Adipose tissue (tissue), 3 donors: ENCODE data around the gene TNFAIP1. TPM values are rescaled to one million over a fixed set of nuclear protein-coding genes. Genes with fewer than 3 reads are reported as not detected.

Experiments used
- H3K27ac ChIP-seq: one replicate; pipeline ENCODE4 v1.5.1; 2013; ENCODE audit warnings: low read depth, low read length
- WGBS, 3 donors: extraction: QIAGEN DNeasy Blood & Tissue Kit; methylation state at CpG; one replicate each; pipeline ENCODE4 v1.1.7; 2013; 5-methylcytosine and 5-hydroxymethylcytosine counted together
- polyA plus RNA-seq, 3 donors: library from polyadenylated mRNA; stranded (reverse); fragments of 200-250 nt; gene quantifications; one replicate each; pipeline ENCODE4 v1.2.3, GENCODE V29; 2013
- donor health status: healthy with polysubstance abuse.
- donor health status: Bipolar disorder and iron deficiency.
- donor health status: healthy.

Gene TNFAIP1
- polyA plus RNA-seq, 3 donors, result 18.1 to 38.0 (median 22.9) TPM

GRCh38 chr17:28340374-28340773 is 4.8 kb downstream of the TNFAIP1 start:
- 88 to 93% (median 93%) methylated on average over 6 of the region's 6 CpGs for WGBS, 3 donors
- no peak overlapping the region for H3K27ac ChIP-seq

DNA sequence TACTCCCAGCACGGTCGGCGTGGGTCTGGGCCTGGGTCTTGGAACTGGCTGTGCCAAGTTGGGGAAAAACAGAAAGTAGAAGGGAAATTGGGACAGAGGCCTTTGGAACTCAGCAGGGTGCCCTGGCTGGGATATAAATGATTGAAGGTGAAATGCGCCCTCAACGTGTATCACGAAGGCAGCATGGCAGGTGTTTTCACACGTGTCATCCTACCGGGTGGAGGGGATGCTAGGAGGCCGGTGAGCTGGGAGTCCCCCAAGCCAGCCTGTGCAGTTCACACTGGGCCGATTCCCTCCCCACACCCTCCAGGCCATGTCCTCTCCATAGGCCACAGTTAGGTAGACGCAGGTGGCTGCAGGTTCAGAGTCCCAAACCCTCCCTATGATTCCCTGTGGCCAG is 6.0 kb downstream of the TNFAIP1 start:
- 85 to 91% (median 88%) methylated on average over 11 of the region's 11 CpGs for WGBS, 3 donors
- H3K27ac ChIP-seq, result no peak overlapping the region

GRCh38 chr17:28342313-28342712 is 6.8 kb downstream of the TNFAIP1 start:
- WGBS, 3 donors, result 89 to 93% (median 92%) methylated on average over 14 of the region's 14 CpGs
- H3K27ac ChIP-seq, result no peak overlapping the region

DNA sequence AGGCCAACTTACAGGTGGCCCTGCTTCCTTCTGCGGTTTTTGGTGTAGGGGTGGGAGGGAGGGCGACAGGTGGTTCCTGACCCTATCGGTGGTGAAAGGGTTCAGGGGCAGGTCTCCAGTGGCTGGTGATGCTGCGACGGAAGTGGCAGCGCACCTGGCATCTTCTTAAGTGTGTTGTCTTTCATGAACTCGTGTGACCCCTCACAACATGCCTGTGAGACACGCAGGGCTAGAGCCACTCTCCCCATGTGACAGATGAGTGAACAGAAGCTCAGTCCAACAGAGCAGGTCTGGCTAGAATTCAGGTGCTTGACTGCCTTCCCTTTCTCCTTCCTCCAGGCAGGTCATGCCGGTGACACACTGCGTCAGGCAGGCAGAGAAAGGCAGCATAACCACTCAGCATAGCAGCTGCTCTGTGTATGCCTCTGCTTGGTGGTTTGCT is 8.0 kb downstream of the TNFAIP1 start:
- WGBS, 3 donors, result 76 to 80% (median 79%) methylated on average over 10 of the region's 10 CpGs
- H3K27ac ChIP-seq, result no peak overlapping the region

DNA sequence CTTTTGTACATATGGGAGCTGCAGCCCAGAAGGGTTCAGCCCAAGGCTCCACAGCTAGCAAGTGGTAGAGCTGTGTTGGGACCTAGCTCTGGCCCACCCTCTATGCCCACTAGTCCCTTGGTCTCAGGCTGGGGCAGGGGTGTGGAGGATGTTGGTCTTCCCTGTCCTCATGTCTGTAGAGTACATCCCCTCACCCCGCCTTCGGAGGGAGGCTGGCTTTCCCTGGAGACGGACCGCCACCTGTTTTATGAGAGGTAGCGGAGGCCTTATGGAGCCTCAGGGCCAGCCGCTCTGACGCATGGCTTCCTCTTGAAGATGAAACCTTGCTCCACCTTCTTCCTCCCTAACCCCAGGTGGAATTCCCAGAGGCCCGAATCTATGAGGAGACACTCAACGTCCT is 8.4 kb downstream of the TNFAIP1 start:
- 82 to 93% (median 86%) methylated on average over 9 of the region's 9 CpGs for WGBS, 3 donors
- H3K27ac ChIP-seq, result no peak overlapping the region

GRCh38 chr17:28344435-28344901 is 8.9 kb downstream of the TNFAIP1 start:
- H3K27ac ChIP-seq, result no peak overlapping the region
- 85 to 92% (median 91%) methylated on average over 19 of the region's 19 CpGs for WGBS, 3 donors

DNA sequence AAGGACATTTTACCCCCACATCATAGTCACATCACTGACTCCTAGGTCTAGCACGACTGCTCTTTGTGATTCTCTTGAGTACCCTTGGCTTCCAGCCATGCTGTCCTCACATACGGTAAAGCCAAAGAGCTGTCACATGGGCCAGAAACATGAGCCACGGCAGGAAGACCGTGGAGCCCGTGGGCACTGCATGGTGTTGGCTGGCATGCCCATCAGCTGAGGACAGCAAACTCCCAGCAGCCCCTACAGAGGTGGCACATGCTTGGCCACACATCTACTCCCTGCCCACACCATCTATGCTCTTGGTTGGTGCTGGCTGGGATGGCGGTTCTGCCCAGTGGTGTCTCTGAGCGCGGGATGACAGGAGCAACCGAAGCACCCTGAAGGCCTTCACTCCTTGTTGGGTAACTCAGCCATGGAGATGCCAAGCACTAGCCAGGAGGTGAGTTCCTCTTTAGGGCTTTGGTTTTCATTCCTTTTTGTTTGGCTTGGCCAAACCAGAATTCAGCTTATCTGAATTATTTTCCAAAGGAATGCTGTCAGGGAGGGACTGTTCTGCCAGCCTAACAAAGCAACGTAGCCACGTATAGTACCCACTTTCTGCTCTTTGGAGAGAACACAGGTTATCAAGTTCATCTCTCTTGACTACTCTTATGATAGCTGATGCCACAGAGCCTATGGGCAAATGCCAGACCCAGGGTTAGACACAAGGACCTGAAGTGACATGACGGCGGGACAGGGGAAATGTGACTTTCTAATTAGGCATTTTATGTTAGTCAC is 10.0 kb downstream of the TNFAIP1 start:
- no peak overlapping the region for H3K27ac ChIP-seq

GRCh38 chr17:28346199-28346580 is 10.6 kb downstream of the TNFAIP1 start:
- no peak overlapping the region for H3K27ac ChIP-seq
- WGBS, 3 donors, result 19 to 87% (median 83%) methylated on average over 2 of the region's 2 CpGs

More for the DNA sequence above, 10.0 kb downstream of the TNFAIP1 start:
- WGBS, 3 donors, result 28 to 73% (median 67%) methylated on average over 13 of the region's 13 CpGs

DNA sequence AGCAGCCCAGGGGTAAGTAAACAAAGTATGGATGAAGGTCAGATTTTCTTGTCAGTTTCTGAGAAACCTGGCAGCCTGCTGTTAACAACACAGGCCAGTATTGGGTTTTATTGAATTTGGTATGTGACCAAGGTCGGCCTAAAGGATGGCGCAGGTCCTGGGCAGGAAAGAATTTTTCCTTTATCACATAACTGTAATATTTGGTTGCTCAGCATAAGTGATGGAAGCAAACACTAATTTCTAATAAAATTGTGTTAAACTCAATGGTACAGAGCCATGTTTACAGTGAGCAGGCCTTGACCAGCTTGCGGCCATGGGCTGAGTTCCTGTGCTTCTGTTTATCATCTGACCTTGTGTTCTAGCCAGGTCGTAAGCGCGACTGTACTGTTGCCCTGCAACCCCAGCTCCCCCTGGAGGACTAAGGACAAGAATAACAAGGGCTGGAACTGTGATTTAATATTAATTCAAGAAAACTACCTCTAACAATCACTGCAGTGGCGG is 11.2 kb downstream of the TNFAIP1 start:
- WGBS, 3 donors, result 22 to 71% (median 56%) methylated on average over 7 of the region's 7 CpGs
- H3K27ac ChIP-seq, result no peak overlapping the region

GRCh38 chr17:28347261-28347891 is 11.8 kb downstream of the TNFAIP1 start:
- WGBS, 3 donors, result 42 to 78% (median 74%) methylated on average over 8 of the region's 8 CpGs
- H3K27ac ChIP-seq, result no peak overlapping the region

GRCh38 chr17:28348979-28349378 is 13.4 kb downstream of the TNFAIP1 start:
- no peak overlapping the region for H3K27ac ChIP-seq
- WGBS, 3 donors, result 75 to 81% (median 81%) methylated on average over 3 of the region's 3 CpGs

DNA sequence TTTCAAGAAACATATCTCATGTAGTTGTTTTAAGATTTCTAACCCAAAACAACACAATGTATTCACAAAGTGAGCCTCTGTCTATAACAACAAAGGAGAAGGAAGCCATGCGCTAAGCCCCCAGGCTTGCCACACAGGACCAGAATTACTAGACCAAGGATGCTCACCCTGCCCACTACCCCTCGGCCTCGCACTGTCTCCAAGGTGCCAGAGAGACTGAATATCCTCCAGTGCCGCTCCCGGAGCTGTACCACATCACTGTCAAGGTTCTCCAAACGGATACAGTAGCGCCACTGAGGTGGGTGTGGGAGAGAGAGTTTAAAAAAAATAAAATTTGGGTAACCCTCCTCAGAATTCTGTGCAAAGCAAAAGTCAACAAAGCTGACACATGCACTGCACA is 14.7 kb downstream of the TNFAIP1 start:
- no peak overlapping the region for H3K27ac ChIP-seq
- WGBS, 3 donors, result 86 to 92% (median 89%) methylated on average over 7 of the region's 7 CpGs

DNA sequence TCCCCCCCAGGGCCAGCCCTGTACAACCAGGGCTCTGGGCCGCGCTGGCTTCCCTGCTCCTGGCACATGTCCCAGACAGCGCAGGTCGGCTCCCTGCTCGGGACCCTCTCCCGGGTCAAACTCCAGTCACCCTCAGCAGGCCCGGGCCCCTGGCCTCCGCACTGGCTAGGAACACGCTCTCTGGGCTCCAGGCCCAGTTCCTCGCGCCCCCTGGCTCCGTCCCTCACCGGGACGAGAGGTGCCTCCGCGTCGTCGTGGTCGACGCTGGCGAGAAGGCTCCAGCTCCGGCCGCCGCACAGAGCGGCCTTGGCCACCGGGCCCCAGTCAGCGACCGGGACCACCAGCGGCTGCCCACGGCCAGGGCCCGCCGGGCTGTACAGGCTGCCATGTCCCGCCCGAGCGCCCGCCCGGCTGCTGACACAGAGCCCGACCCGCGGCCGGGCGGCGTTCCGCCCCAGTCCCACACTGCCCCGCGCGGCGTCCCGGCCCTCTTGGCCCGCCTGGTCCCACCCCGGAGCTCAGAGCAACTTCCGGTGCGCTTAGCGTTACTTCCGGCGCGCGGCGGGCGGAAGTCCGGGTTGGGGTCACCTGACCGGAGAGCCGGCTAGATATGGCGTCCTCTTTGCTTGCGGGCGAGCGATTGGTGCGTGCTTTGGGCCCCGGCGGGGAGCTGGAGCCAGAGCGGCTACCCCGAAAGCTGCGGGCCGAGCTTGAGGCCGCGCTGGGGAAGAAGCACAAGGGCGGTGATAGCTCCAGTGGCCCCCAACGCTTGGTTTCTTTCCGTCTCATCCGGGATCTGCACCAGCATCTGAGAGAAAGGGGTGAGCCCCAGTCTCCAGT is 21.7 kb downstream of the TNFAIP1 start, which contains the start of gene POLDIP2:
TSS of gene POLDIP2 (minus strand) at position 467 of the 840 bp plus-strand sequence. CDS start at position 388, 79 bp downstream.
- WGBS, 3 donors, result 0 to 1% (median 0%) methylated on average over 71 to 80 of the region's 80 CpGs
- no peak within 1 kb of the TSS for H3K27ac ChIP-seq

DNA sequence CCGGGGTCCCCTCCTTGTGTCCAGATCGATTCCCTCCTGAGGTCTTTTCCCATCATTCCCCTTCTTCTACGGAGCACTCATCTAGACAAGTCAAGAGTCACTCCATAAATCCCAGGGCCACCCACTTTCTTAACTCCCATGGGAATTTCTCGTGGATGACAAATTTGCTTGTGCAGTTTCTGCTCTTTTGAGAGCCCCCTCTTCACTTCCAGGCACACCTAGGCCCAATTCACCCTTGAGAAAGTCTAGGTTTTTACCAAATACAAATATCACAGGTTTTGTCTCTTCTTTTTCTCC is 22.3 kb downstream of the TNFAIP1 start:
- 1 to 5% (median 3%) methylated on average over 4 of the region's 4 CpGs for WGBS, 3 donors
- no peak overlapping the region for H3K27ac ChIP-seq

DNA sequence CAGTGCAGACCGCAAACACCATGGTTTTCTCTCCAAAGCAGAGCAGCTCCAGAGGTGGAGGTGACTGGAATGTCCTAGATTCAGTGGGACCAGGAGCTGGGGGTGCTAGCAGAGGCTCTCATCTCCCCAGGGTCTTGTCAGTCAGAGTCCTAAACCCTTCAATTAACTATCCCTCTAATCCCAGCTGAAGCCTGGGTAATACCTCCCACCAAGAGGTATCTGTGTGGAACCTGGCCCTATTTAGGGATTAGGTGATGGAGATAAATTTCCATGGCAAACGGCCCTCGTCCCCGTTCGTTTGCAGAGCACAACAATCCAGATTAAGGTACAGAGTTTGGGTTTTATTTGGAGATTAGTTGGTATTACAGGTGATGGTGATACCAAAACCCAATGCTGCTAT is 27.6 kb downstream of the TNFAIP1 start:
- WGBS, 3 donors, result 82 to 92% (median 91%) methylated on average over 5 of the region's 5 CpGs
- H3K27ac ChIP-seq, result no peak overlapping the region

GRCh38 chr17:28363776-28364650 is 28.5 kb downstream of the TNFAIP1 start:
- H3K27ac ChIP-seq, result no peak overlapping the region
- 90 to 95% (median 91%) methylated on average over 8 of the region's 8 CpGs for WGBS, 3 donors

DNA sequence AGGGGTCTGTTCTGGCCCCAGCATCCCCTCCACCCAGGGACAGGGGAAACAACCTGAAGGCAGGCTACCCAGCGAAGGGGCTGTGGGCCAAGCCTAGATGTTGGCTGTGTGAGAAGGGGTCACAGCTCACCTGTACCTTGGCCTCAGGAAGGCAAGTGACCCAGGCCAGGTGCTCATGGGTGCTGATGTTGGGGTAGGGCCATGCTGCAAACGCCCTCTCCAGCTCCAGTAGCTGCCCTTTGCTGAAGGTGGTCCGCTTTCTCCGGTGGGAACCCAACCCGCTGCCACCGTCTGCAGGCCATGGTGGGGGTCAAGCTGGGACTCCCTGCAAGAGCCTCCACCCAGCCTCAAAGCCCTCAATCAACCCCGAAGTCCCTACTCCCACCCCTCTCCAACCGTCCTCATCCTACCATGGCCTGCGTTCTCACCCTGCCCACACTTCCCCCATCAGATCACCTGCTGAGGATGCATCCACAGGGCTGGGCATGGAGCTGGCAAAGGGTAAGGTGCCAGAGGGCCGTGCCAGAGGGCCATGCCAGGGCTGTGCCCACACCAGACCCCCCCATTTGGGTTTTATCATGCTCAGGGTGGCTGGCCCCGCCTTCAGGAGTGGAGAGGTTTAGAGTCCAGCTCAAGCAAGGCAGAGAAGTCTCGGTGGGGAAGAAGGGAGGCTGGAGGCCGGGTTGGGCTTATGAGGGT is 29.3 kb downstream of the TNFAIP1 start, which contains the start of gene SEBOX:
TSS of gene SEBOX (minus strand) at position 535 of the 699 bp plus-strand sequence. CDS start at position 487, 48 bp downstream.
- H3K27ac ChIP-seq, result no peak within 1 kb of the TSS
- 88 to 91% (median 91%) methylated on average over 13 of the region's 13 CpGs for WGBS, 3 donors
